Endothelial cell of umbilical vein (primary cell): ENCODE measurements around the gene TNFRSF4.

Source experiments
- EZH2 ChIP-seq: IDR thresholded peaks from 2 replicates; pipeline ENCODE4 v1.6.1; 2012; ENCODE audit warnings: borderline replicate concordance, low read depth, mild to moderate bottlenecking, moderate library complexity, low read length, inconsistent platforms; ENCODE audit not compliant: severe bottlenecking
- POLR2A ChIP-seq: IDR thresholded peaks from 2 replicates; pipeline ENCODE4 v1.6.1; 2012; ENCODE audit warnings: low read depth, mild to moderate bottlenecking, control low read depth, low read length
- TF ChIP-seq, protein P1 (sequence below), 2 donors: IDR thresholded peaks; 1 replicate in 1 of 2; 2 replicates in 1 of 2; pipeline ENCODE4 v1.5.1; 2011; ENCODE audit warnings: low read length in 2 of 2, mild to moderate bottlenecking in 2 of 2, moderate library complexity in 2 of 2, control low read depth in 1 of 2, inconsistent platforms in 1 of 2, low read depth in 1 of 2; ENCODE audit not compliant: insufficient read depth in 1 of 2; ENCODE audit errors: extremely low read depth in 1 of 2
- TF ChIP-seq, protein P2 (sequence below): IDR thresholded peaks from 2 replicates; pipeline ENCODE4 v1.6.1; 2011; ENCODE audit not compliant: insufficient read depth, insufficient read length

DNA sequence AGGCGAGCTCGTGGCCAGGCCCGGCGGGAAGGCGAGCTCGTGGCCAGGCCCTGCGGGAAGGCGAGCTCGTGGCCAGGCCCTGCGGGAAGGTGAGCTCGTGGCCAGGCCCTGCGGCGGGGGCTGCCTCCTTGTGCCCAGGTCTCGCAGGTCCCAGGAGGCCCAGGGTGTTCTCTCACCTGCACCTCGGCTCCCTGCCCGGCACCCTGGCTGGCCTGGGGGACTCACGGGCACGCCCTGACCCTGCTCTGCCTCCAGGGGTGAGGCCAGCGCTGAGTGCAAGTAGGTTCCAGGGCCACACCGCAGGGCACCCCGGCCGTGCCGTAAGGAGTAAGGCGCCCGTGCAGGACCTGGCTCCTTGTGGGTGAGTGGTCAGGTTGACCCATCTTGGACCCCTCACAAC, 13.4 kb upstream of the TNFRSF4 start:
- TF ChIP-seq, protein P1, sequence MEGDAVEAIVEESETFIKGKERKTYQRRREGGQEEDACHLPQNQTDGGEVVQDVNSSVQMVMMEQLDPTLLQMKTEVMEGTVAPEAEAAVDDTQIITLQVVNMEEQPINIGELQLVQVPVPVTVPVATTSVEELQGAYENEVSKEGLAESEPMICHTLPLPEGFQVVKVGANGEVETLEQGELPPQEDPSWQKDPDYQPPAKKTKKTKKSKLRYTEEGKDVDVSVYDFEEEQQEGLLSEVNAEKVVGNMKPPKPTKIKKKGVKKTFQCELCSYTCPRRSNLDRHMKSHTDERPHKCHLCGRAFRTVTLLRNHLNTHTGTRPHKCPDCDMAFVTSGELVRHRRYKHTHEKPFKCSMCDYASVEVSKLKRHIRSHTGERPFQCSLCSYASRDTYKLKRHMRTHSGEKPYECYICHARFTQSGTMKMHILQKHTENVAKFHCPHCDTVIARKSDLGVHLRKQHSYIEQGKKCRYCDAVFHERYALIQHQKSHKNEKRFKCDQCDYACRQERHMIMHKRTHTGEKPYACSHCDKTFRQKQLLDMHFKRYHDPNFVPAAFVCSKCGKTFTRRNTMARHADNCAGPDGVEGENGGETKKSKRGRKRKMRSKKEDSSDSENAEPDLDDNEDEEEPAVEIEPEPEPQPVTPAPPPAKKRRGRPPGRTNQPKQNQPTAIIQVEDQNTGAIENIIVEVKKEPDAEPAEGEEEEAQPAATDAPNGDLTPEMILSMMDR (IDR thresholded peaks at IDR 0.05; ENCODE audit: extremely low read depth in 1 of 2, insufficient read depth in 1 of 2, low read depth in 1 of 2, low read length in 2 of 2): no peak
- TF ChIP-seq EZH2 (no peak), POLR2A (no peak)
- TF ChIP-seq, protein P2, sequence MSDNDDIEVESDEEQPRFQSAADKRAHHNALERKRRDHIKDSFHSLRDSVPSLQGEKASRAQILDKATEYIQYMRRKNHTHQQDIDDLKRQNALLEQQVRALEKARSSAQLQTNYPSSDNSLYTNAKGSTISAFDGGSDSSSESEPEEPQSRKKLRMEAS: no peak
